Esophagus muscularis mucosa (tissue), 4 donors: ENCODE measurements around the gene XPNPEP1. TPM values are rescaled to one million over a fixed set of nuclear protein-coding genes. Genes with fewer than 3 reads are reported as not detected.

ENCODE experiments used
- DNase-seq: peaks from one replicate; pipeline ENCODE4 v3.0.0-alpha.2; 2017; ENCODE audit errors: extremely low spot score
- H3K27ac ChIP-seq, 4 donors: fragments of 200-600 bp; sonication (generic); replicated peaks in 1 of 4; 1 replicate in 3 of 4; 2 replicates in 1 of 4; pipeline ENCODE4 v1.5.1; 2016 to 2019; ENCODE audit warnings: mild to moderate bottlenecking in 1 of 4
- H3K27me3 ChIP-seq, 4 donors: fragments of 200-600 bp; sonication (generic); one replicate each; pipeline versions ENCODE4 v1.5.1 to v1.6.0; 2016 to 2019
- H3K36me3 ChIP-seq, 4 donors: fragments of 200-600 bp; sonication (generic); one replicate each; pipeline ENCODE4 v1.5.1; 2016 to 2019
- H3K4me1 ChIP-seq, 4 donors: fragments of 200-600 bp; sonication (generic); one replicate each; pipeline ENCODE4 v1.5.1; 2016 to 2019
- H3K4me3 ChIP-seq, 4 donors: fragments of 200-600 bp; sonication (generic); 1 replicate in 2 of 4; 2 replicates in 2 of 4; pipeline ENCODE4 v1.5.1; 2016 to 2019; ENCODE audit warnings: mild to moderate bottlenecking in 4 of 4, moderate library complexity in 1 of 4
- H3K9me3 ChIP-seq, 4 donors: fragments of 200-600 bp; sonication (generic); 1 replicate in 3 of 4; 2 replicates in 1 of 4; pipeline ENCODE4 v1.5.1; 2016 to 2019
- CTCF ChIP-seq, 3 experiments: fragments of 200-600 bp in 2 of 3; fragments of 450-650 bp in 1 of 3; sonication (generic) in 2 of 3; IDR thresholded peaks; one replicate each; pipeline ENCODE4 v1.5.1; 2017 to 2019; ENCODE audit warnings: antibody characterized with exemption in 3 of 3, mild to moderate bottlenecking in 2 of 3, moderate library complexity in 1 of 3
- EP300 ChIP-seq: sonication (generic); formaldehyde crosslinking; IDR thresholded peaks from one replicate; pipeline ENCODE4 v1.6.1; 2017; ENCODE audit warnings: antibody characterized with exemption
- POLR2A ChIP-seq: fragments of 450-650 bp; IDR thresholded peaks from one replicate; pipeline ENCODE4 v1.6.1; 2017; ENCODE audit warnings: antibody characterized with exemption, moderate library complexity, mild to moderate bottlenecking, low read depth
- POLR2AphosphoS5 ChIP-seq, 2 donors: sonication (generic); formaldehyde crosslinking; IDR thresholded peaks; one replicate each; pipeline ENCODE4 v1.6.1; 2017; ENCODE audit warnings: antibody characterized with exemption in 2 of 2
- WGBS: methylation state at CpG from one replicate; pipeline ENCODE4 v1.1.5; 2018; 5-methylcytosine and 5-hydroxymethylcytosine counted together
- intact Hi-C: fragments of 100-400 bp; cut with DNase I; formaldehyde crosslinking; loops from one replicate; pipeline ENCODE4 v1.15.1; 2023
- total RNA-seq, 4 donors: library from RNA; depleted of rRNA; stranded (reverse); fragments of >200 nt; gene quantifications; one replicate each; pipeline versions ENCODE4 v1.1.0 to v1.2.1, GENCODE V29; 2016

XPNPEP1 gene
- total RNA-seq, 4 donors from 2014 or later: 43.2 to 61.9 (median 48.8) TPM

GRCh38 chr10:109862738-109863137 lies 60.6 kb downstream of the XPNPEP1 start:
- Histone ChIP-seq H3K9me3 (peaks cover 0 to 11% (median 4%) of the 10 kb centered on the region in 4 donors), H3K4me1 (peaks cover 0 to 7% (median 3%) of the 10 kb centered on the region in 4 donors), H3K27me3 (no peaks in the 10 kb centered on the region), H3K27ac (no peak overlapping the region), H3K4me3 (no peak overlapping the region), H3K36me3 (peaks cover 35 to 50% (median 43%) of the 10 kb centered on the region in 4 donors)
- no peak for TF ChIP-seq POLR2A
- no peak for TF ChIP-seq CTCF (IDR thresholded peaks at IDR 0.05)
- no peak for TF ChIP-seq POLR2AphosphoS5 (IDR thresholded peaks at IDR 0.05)
- TF ChIP-seq EP300: no peak
- no peak for DNase-seq
- intact Hi-C loops: no loop called here

- no peak for DNase-seq
- Histone ChIP-seq H3K9me3 (peaks cover 0 to 11% (median 4%) of the 10 kb centered on the region in 4 donors), H3K27me3 (no peaks in the 10 kb centered on the region), H3K27ac (no peak overlapping the region), H3K4me3 (no peak overlapping the region), H3K4me1 (peaks cover 0 to 4% (median 2%) of the 10 kb centered on the region in 4 donors), H3K36me3 (peaks cover 28 to 43% (median 36%) of the 10 kb centered on the region in 4 donors)
- TF ChIP-seq CTCF (IDR thresholded peaks at IDR 0.05) (no peak), POLR2A (no peak), POLR2AphosphoS5 (IDR thresholded peaks at IDR 0.05) (no peak)
- intact Hi-C loops: no loop called here
- WGBS: 67% methylated on average over 6 of the region's 6 CpGs
Measured at GRCh38 chr10:109862041-109862440, 61.3 kb downstream of the XPNPEP1 start.

GRCh38 chr10:109861081-109861480 lies 62.2 kb downstream of the XPNPEP1 start:
- H3K27me3 ChIP-seq: no peaks in the 10 kb centered on the region
- DNase-seq: no peak

GRCh38 chr10:109859221-109859620 lies 64.1 kb downstream of the XPNPEP1 start:
- no peak for DNase-seq
- H3K36me3 ChIP-seq: peaks cover under 1 to 17% (median 9%) of the 10 kb centered on the region in 4 donors
- intact Hi-C loops: no loop called here
- no peaks in the 10 kb centered on the region for H3K27me3 ChIP-seq
- no peak overlapping the region for H3K4me3 ChIP-seq
- H3K9me3 ChIP-seq: peaks cover 0 to 11% (median 4%) of the 10 kb centered on the region in 4 donors
- no peaks in the 10 kb centered on the region for H3K4me1 ChIP-seq
- 100% methylated on average over 1 of the region's 1 CpG for WGBS
- H3K27ac ChIP-seq: no peak overlapping the region
- TF ChIP-seq CTCF (IDR thresholded peaks at IDR 0.05): no peak
- TF ChIP-seq POLR2AphosphoS5 (IDR thresholded peaks at IDR 0.05): no peak
- TF ChIP-seq EP300: no peak
- TF ChIP-seq POLR2A: no peak

More at GRCh38 chr10:109861081-109861480, 62.2 kb downstream of the XPNPEP1 start:
- WGBS: 92% methylated on average over 4 of the region's 4 CpGs
- H3K9me3 ChIP-seq: peaks cover 0 to 11% (median 4%) of the 10 kb centered on the region in 4 donors
- H3K4me1 ChIP-seq: no peaks in the 10 kb centered on the region
- no peak for TF ChIP-seq POLR2A
- TF ChIP-seq POLR2AphosphoS5 (IDR thresholded peaks at IDR 0.05): no peak
- no peak for TF ChIP-seq EP300
- intact Hi-C loops: no loop called here
- H3K36me3 ChIP-seq: peaks cover 19 to 36% (median 27%) of the 10 kb centered on the region in 4 donors
- H3K4me3 ChIP-seq: no peak overlapping the region
- no peak overlapping the region for H3K27ac ChIP-seq

GRCh38 chr10:109855746-109856145 lies 67.6 kb downstream of the XPNPEP1 start:
- no peaks in the 10 kb centered on the region for H3K9me3 ChIP-seq
- no peaks in the 10 kb centered on the region for H3K36me3 ChIP-seq
- H3K27ac ChIP-seq: no peak overlapping the region
- TF ChIP-seq POLR2A: no peak
- no peak for TF ChIP-seq POLR2AphosphoS5 (IDR thresholded peaks at IDR 0.05)
- no peak for TF ChIP-seq EP300
- no peak for TF ChIP-seq CTCF (IDR thresholded peaks at IDR 0.05)
- DNase-seq: no peak
- H3K4me1 ChIP-seq: peaks cover 0 to 13% (median 12%) of the 10 kb centered on the region in 4 donors
- WGBS: 94% methylated on average over 5 of the region's 5 CpGs
- no peaks in the 10 kb centered on the region for H3K27me3 ChIP-seq
- H3K4me3 ChIP-seq: no peak overlapping the region
- intact Hi-C loops: no loop called here
